Measurements from ENCODE around the gene WDR70.

DNA sequence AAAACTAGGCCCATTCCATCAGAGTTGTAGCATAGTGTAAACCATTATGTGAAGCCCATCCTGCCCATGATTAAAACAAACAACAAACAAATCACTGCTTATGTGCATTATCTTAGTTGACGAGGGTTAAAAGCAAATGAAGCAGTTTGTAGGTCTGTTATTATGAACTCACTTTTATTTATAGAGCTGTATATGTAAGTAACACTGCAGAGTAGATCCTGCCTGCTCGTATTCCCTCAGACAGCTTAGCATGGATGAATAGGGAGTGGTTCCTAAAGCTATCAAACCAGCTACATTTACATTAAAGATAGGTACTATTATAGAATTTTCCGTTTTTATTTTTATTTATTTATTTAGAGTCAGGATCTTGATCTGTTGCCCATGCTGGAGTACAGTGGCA, 348.1 kb downstream of the WDR70 start:
- TF ChIP-seq, protein P1, sequence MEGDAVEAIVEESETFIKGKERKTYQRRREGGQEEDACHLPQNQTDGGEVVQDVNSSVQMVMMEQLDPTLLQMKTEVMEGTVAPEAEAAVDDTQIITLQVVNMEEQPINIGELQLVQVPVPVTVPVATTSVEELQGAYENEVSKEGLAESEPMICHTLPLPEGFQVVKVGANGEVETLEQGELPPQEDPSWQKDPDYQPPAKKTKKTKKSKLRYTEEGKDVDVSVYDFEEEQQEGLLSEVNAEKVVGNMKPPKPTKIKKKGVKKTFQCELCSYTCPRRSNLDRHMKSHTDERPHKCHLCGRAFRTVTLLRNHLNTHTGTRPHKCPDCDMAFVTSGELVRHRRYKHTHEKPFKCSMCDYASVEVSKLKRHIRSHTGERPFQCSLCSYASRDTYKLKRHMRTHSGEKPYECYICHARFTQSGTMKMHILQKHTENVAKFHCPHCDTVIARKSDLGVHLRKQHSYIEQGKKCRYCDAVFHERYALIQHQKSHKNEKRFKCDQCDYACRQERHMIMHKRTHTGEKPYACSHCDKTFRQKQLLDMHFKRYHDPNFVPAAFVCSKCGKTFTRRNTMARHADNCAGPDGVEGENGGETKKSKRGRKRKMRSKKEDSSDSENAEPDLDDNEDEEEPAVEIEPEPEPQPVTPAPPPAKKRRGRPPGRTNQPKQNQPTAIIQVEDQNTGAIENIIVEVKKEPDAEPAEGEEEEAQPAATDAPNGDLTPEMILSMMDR (IDR thresholded peaks at IDR 0.05; ENCODE audit: extremely low read depth in 1 of 2, insufficient read depth in 1 of 2, low read depth in 1 of 2, low read length in 2 of 2), result no peak
- no peak for TF ChIP-seq POLR2A (IDR thresholded peaks at IDR 0.05; ENCODE audit: low read depth, low read length)
- no peak for TF ChIP-seq EZH2 (IDR thresholded peaks at IDR 0.05; ENCODE audit: borderline replicate concordance, low read depth, low read length, severe bottlenecking)
- no peak for TF ChIP-seq MYC (IDR thresholded peaks at IDR 0.05; ENCODE audit: low read depth, low read length)
- TF ChIP-seq, protein P2, sequence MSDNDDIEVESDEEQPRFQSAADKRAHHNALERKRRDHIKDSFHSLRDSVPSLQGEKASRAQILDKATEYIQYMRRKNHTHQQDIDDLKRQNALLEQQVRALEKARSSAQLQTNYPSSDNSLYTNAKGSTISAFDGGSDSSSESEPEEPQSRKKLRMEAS (IDR thresholded peaks at IDR 0.05; ENCODE audit: insufficient read depth, insufficient read length), result no peak
- no peak for TF ChIP-seq POLR2AphosphoS5 (IDR thresholded peaks at IDR 0.05; ENCODE audit: insufficient read depth, low read depth, low read length)
